ENCODE data around the gene MPLKIP.
"Not testable (repeated sequence)": the region's sequence is repeated elsewhere in the genome, so short reads cannot be mapped to it uniquely, and the experiment has no call there.

MPLKIP gene

GRCh38 chr7:40134428-40135316 lies at the start of gene MPLKIP, which contains the start of gene SUGCT:
TSS of gene MPLKIP (minus strand) at chr7:40134622. CDS start at chr7:40134567, 55 bp downstream.
TSS of gene SUGCT (plus strand) at chr7:40135005.
- peak; percentile 68 to 79 for DNase-seq (ENCODE audit: low read depth in 2 of 2)

GRCh38 chr7:40182452-40182851 lies 48.0 kb upstream of the MPLKIP start:
- DNase-seq (ENCODE audit: low read depth in 2 of 2) = no peak

GRCh38 chr7:40177071-40177470 lies 42.6 kb upstream of the MPLKIP start:
- no peak for DNase-seq (ENCODE audit: low read depth in 2 of 2)

- DNase-seq (ENCODE audit: low read depth in 2 of 2) = no peak
Measured at GRCh38 chr7:40175725-40176510, 41.5 kb upstream of the MPLKIP start.

- DNase-seq (ENCODE audit: low read depth in 2 of 2) = not testable (repeated sequence)
Measured at GRCh38 chr7:40175256-40175655, 40.8 kb upstream of the MPLKIP start.

- not testable (repeated sequence) for DNase-seq (ENCODE audit: low read depth in 2 of 2)
Measured at GRCh38 chr7:40173121-40173520, 38.7 kb upstream of the MPLKIP start.

- DNase-seq (ENCODE audit: low read depth in 2 of 2) = not testable (repeated sequence)
Measured at GRCh38 chr7:40168266-40168665, 33.8 kb upstream of the MPLKIP start.

- no peak for DNase-seq (ENCODE audit: low read depth in 2 of 2)
Measured at GRCh38 chr7:40167291-40167690, 32.9 kb upstream of the MPLKIP start.

GRCh38 chr7:40165216-40165615 lies 30.8 kb upstream of the MPLKIP start:
- DNase-seq (ENCODE audit: low read depth in 2 of 2) = no peak

GRCh38 chr7:40162516-40162915 lies 28.1 kb upstream of the MPLKIP start:
- no peak for DNase-seq (ENCODE audit: low read depth in 2 of 2)

- no peak for DNase-seq (ENCODE audit: low read depth in 2 of 2)
Measured at GRCh38 chr7:40156988-40157387, 22.6 kb upstream of the MPLKIP start.

GRCh38 chr7:40151504-40151903 lies 17.1 kb upstream of the MPLKIP start:
- no peak for DNase-seq (ENCODE audit: low read depth in 2 of 2)

- DNase-seq (ENCODE audit: low read depth in 2 of 2) = no peak
Measured at GRCh38 chr7:40148671-40149070, 14.2 kb upstream of the MPLKIP start.

- DNase-seq (ENCODE audit: low read depth in 2 of 2) = not testable (repeated sequence)
Measured at GRCh38 chr7:40148247-40148580, 13.8 kb upstream of the MPLKIP start.

GRCh38 chr7:40147371-40148246 lies 13.2 kb upstream of the MPLKIP start:
- DNase-seq (ENCODE audit: low read depth in 2 of 2) = no peak

- DNase-seq (ENCODE audit: low read depth in 2 of 2) = not testable (repeated sequence)
Measured at GRCh38 chr7:40145596-40146130, 11.2 kb upstream of the MPLKIP start.

GRCh38 chr7:40141916-40142315 lies 7.5 kb upstream of the MPLKIP start:
- not testable (repeated sequence) for DNase-seq (ENCODE audit: low read depth in 2 of 2)

- not testable (repeated sequence) for DNase-seq (ENCODE audit: low read depth in 2 of 2)
Measured at GRCh38 chr7:40139891-40140290, 5.5 kb upstream of the MPLKIP start.

- no peak for DNase-seq (ENCODE audit: low read depth in 2 of 2)
Measured at GRCh38 chr7:40138973-40139372, 4.6 kb upstream of the MPLKIP start.

GRCh38 chr7:40137563-40137962 lies 3.1 kb upstream of the MPLKIP start:
- DNase-seq (ENCODE audit: low read depth in 2 of 2) = no peak

GRCh38 chr7:40135317-40135610 lies 842 bp upstream of the MPLKIP start:
- peak in 1 of 2 donors; percentile 2 for DNase-seq (ENCODE audit: low read depth in 2 of 2)
